Activated B cell treated with CpG ODN at 0.5 μM for 24 hours (primary cell): ENCODE data around the gene ERAL1. TPM values are rescaled to one million over a fixed set of nuclear protein-coding genes. Genes with fewer than 3 reads are reported as not detected.

Experiments
- ATAC-seq: fragments of 200-7000 bp; cut with Tn5 transposase; one replicate; pipeline ENCODE4 v1.10.0; 2021; ENCODE audit warnings: low read depth, mild to moderate bottlenecking, moderate library complexity
- CTCF ChIA-PET: fragments of 350-600 bp; sonication (Branson Sonifier 250); formaldehyde crosslinking; loops from one replicate; lab custom pipeline; 2021; ENCODE audit warnings: antibody characterized with exemption; lab: Charles Lee
- POLR2A ChIA-PET: fragments of 350-600 bp; sonication (Branson Sonifier 250); formaldehyde crosslinking; loops from one replicate; lab custom pipeline; 2021; ENCODE audit warnings: antibody characterized with exemption; lab: Charles Lee
- DNase-seq: peaks from one replicate; pipeline ENCODE4 v3.0.0; 2022
- H3K27ac Mint-ChIP-seq: one replicate; pipeline ENCODE4 v1.8.0; 2020; ENCODE audit warnings: mixed read lengths
- H3K27me3 Mint-ChIP-seq: one replicate; pipeline ENCODE4 v1.8.0; 2021; ENCODE audit warnings: mixed read lengths
- H3K36me3 Mint-ChIP-seq: one replicate; pipeline ENCODE4 v1.8.0; 2021; ENCODE audit warnings: low read depth, mixed read lengths
- H3K4me1 Mint-ChIP-seq: one replicate; pipeline ENCODE4 v1.8.0; 2021; ENCODE audit warnings: mixed read lengths
- H3K4me3 Mint-ChIP-seq: one replicate; pipeline ENCODE4 v1.8.0; 2020; ENCODE audit warnings: mild to moderate bottlenecking, mixed read lengths
- H3K9me3 Mint-ChIP-seq: one replicate; pipeline ENCODE4 v1.8.0; 2020; ENCODE audit warnings: mixed read lengths
- intact Hi-C: fragments of 100-400 bp; cut with micrococcal nuclease; formaldehyde crosslinking; loops from one replicate; pipeline ENCODE4 v1.15.1; 2024
- total RNA-seq: library from RNA; stranded (reverse); gene quantifications from 2 replicates; pipeline ENCODE4 v1.2.3, GENCODE V29; 2022
- TF ChIP-seq, protein P1 (sequence below): fragments of 200-600 bp; IDR thresholded peaks from one replicate; pipeline ENCODE4 v1.8.0; 2022; ENCODE audit warnings: antibody characterized with exemption, mild to moderate bottlenecking

Gene ERAL1
- total RNA-seq, 1 donor from 2014 or later: 47.6 TPM

DNA sequence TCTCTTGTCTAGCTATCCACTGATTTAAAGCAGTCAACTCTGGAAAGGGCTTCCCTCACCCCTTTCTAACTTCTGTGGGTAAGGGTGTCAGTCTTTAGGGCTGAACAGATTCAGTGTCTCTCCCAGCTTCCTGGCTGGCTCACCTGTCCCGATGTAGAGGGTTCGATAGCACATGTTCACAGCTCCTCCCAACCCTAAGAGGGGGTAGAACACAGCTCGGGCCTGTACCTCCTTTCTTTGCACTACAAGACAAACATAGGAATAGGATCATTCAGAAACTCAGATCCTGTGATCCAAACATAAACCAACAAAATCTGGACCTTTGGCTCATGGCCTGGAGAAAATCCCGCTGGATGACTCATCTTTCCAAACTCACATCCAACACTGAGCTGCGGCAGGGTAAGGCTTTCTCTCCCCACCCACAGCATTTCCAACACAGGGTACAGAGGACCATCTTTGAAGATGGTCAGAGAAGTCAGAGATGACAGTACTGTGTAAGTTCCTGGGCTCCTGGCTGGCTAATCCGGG is 53.9 kb downstream of the ERAL1 start:
- ChIA-PET CTCF (interaction anchor here (2.9 to 6.2 kb wide), 2 partner anchors 7 to 146 kb away, joined by 11 to 37 read pairs; no protein-coding TSS in a partner anchor), POLR2A (interaction anchor here (1.0 kb wide), 1 partner anchor 18 kb away, joined by 3 read pairs; no protein-coding TSS in a partner anchor)
- Mint-ChIP-seq H3K27ac (no peak overlapping the region), H3K9me3 (no peaks in the 10 kb centered on the region), H3K27me3 (no peaks in the 10 kb centered on the region), H3K4me1 (no peaks in the 10 kb centered on the region), H3K4me3 (no peak overlapping the region), H3K36me3 (peaks cover 81% of the 10 kb centered on the region)
- ATAC-seq: no peak
- no peak for DNase-seq
- intact Hi-C loops: no loop called here
- TF ChIP-seq, protein P1, sequence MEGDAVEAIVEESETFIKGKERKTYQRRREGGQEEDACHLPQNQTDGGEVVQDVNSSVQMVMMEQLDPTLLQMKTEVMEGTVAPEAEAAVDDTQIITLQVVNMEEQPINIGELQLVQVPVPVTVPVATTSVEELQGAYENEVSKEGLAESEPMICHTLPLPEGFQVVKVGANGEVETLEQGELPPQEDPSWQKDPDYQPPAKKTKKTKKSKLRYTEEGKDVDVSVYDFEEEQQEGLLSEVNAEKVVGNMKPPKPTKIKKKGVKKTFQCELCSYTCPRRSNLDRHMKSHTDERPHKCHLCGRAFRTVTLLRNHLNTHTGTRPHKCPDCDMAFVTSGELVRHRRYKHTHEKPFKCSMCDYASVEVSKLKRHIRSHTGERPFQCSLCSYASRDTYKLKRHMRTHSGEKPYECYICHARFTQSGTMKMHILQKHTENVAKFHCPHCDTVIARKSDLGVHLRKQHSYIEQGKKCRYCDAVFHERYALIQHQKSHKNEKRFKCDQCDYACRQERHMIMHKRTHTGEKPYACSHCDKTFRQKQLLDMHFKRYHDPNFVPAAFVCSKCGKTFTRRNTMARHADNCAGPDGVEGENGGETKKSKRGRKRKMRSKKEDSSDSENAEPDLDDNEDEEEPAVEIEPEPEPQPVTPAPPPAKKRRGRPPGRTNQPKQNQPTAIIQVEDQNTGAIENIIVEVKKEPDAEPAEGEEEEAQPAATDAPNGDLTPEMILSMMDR: no peak

GRCh38 chr17:28910534-28910933 is 55.7 kb downstream of the ERAL1 start:
- peaks cover 90% of the 10 kb centered on the region for H3K36me3 Mint-ChIP-seq
- H3K27me3 Mint-ChIP-seq: no peaks in the 10 kb centered on the region
- H3K9me3 Mint-ChIP-seq: no peaks in the 10 kb centered on the region
- intact Hi-C loops: no loop called here
- no peak for ATAC-seq
- H3K27ac Mint-ChIP-seq: no peak overlapping the region
- no peak for DNase-seq
- CTCF ChIA-PET: interaction anchor here (0.6 to 6.2 kb wide), 2 partner anchors 8 to 148 kb away, joined by 3 to 37 read pairs; no protein-coding TSS in a partner anchor
- no peaks in the 10 kb centered on the region for H3K4me1 Mint-ChIP-seq
- POLR2A ChIA-PET: interaction anchor here (0.5 to 0.6 kb wide), 2 partner anchors 181 to 278 kb away, joined by 3 to 6 read pairs; no protein-coding TSS in a partner anchor
- TF ChIP-seq, protein P1: no peak
- no peak overlapping the region for H3K4me3 Mint-ChIP-seq

Other genes starting within 250 kb of the ERAL1 start
- gene RSKR, start 240.8 kb upstream of the ERAL1 start, total RNA-seq: 21.0 and 26.8 TPM in 2 replicates
- gene BLTP2, start 209.9 kb upstream of the ERAL1 start, total RNA-seq: 162 and 182 TPM in 2 replicates
- gene SDF2, start 193.1 kb upstream of the ERAL1 start, total RNA-seq: 36.1 and 47.7 TPM in 2 replicates
- gene SUPT6H, start 192.8 kb upstream of the ERAL1 start, total RNA-seq: 77.1 and 92.4 TPM in 2 replicates
- gene PROCA1, start 143.1 kb upstream of the ERAL1 start, total RNA-seq: 9.1 and 11.0 TPM in 2 replicates
- 21.3 and 23.9 TPM in 2 replicates for gene RAB34, start 137.1 kb upstream of the ERAL1 start, total RNA-seq
- gene RPL23A, start 135.0 kb upstream of the ERAL1 start, total RNA-seq: 3,189 and 3,657 TPM in 2 replicates
- gene TLCD1, start 128.8 kb upstream of the ERAL1 start, total RNA-seq: 40.7 and 41.0 TPM in 2 replicates
- 24.8 and 29.7 TPM in 2 replicates for gene NEK8, start 126.2 kb upstream of the ERAL1 start, total RNA-seq
- 754 and 903 TPM in 2 replicates for gene TRAF4, start 111.0 kb upstream of the ERAL1 start, total RNA-seq
- gene FAM222B, start 12.2 kb upstream of the ERAL1 start, total RNA-seq: 15.6 and 16.0 TPM in 2 replicates
- 303 and 321 TPM in 2 replicates for gene FLOT2, start 42.7 kb downstream of the ERAL1 start, total RNA-seq
- gene DHRS13, start 48.1 kb downstream of the ERAL1 start, total RNA-seq: 32.0 and 39.6 TPM in 2 replicates
- gene PHF12, start 96.5 kb downstream of the ERAL1 start, total RNA-seq: 89.2 and 96.5 TPM in 2 replicates
- gene SEZ6, start 151.0 kb downstream of the ERAL1 start, total RNA-seq: not detected in 2 replicates
- gene PIPOX, start 188.1 kb downstream of the ERAL1 start, total RNA-seq: 8.7 and 8.8 TPM in 2 replicates